HG02588 (cell line): Measurements from ENCODE around the gene PRICKLE1.
"Not testable (repeated sequence)": the region's sequence is repeated elsewhere in the genome, so short reads cannot be mapped to it uniquely, and the experiment has no call there.

Source experiments
- ATAC-seq: cut with Tn5 transposase; IDR thresholded peaks from one replicate; pipeline ENCODE4 v1.9.1; 2021; ENCODE audit warnings: mild to moderate bottlenecking, moderate library complexity; ENCODE audit not compliant: unreplicated experiment

The PRICKLE1 gene

DNA sequence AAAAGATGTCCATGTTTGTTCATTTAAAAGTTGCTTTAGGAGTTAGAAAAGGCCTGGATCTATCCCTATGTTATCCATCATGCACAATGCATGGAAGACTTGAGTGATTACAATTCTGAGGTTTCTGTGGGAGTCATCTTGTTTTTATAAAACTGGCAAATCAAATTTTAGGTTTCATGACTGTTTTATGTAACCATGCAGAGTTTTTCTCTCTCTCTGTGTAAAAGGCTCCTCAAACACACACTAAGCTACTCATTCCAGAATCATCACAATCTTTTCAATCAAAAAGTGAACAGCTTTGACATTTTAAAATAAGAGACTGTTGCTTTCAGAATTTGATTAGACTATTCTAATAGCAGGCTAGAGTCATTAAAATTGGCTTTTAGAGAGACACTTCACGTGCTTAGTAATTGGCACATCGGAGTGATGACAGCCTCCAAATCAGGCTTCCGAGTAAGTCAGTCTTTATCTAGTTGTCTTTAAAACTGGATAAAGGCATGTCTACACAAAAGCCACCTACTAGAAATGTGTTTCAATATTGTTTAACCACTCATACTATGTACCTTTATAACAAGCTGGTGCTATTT lies 31.9 kb downstream of the PRICKLE1 start:
- no peak for ATAC-seq

DNA sequence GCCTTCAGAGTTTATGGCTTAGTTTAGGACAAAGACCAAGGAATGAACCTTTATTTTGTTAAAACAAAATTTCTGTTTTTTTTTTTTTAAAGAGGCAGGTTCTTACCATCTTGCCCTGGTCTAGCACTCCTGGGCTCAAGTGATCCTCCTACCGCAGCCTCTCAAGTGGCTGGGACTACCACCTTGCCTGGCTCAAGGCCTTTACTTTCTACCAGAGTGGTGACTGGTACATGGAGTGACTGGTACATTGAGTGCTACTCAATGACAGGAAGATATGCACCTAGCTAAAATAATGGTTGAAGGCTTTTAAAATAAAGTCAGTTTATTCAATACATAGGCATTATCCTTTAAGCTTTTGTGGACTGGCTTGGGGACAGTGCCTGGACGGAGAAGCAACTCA lies 32.6 kb downstream of the PRICKLE1 start:
- ATAC-seq: no peak

DNA sequence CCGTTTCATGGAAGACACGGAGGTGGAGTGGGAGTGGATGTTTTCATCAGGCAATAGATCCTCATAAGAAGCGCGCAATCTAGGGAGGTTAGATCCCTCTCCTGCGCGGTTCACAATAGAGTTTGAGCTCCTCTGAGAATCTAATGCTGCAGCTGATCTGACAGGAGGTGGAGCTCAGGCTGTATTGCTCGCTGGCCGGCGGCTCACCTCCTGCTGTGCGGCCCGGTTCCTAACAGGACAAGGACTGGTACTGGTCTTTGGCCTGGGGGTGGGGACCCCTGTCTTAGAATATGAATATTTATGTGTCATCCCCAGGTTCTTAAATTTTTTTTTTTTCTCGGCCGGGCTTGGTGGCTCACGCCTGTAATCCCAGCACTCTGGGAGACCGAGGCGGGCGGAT lies 36.7 kb downstream of the PRICKLE1 start:
- ATAC-seq: no peak

DNA sequence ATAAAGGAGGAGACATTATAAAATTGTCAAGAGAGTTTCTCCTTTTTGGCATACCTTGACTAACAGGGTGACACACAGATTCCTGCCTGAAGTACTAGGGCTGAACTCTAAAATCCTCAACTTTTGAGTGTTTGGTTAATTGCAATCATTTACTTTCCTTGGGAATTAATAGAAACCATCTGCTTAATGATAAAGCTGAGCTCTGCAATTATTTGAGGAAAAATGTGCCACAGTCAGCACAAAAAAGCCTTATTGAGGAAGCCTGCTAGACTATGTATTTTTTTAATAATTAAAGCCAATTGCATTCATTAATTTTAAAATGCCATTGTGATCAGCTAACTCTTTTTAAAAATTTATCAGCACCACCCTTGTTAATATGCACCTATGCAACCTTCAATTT lies 38.7 kb downstream of the PRICKLE1 start:
- no peak for ATAC-seq

DNA sequence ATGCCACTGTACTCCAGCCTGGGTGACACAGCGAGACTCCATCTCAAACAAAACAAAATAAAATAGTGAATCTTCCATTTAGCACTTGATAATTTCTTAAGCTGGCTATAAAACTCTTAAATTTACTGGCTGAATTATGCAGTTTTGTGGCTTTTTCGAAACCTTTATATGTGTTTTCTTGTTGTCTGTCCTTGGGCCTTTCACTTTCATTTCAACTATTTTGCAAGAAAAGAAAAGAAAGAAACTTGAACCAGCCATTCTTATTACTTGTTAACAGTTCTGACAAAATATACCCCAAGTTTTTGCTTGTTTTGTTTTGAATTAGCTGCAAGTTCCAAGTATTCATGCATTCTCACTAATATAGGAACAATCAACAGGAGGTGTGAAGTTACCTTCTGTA lies 42.8 kb downstream of the PRICKLE1 start:
- ATAC-seq: no peak

DNA sequence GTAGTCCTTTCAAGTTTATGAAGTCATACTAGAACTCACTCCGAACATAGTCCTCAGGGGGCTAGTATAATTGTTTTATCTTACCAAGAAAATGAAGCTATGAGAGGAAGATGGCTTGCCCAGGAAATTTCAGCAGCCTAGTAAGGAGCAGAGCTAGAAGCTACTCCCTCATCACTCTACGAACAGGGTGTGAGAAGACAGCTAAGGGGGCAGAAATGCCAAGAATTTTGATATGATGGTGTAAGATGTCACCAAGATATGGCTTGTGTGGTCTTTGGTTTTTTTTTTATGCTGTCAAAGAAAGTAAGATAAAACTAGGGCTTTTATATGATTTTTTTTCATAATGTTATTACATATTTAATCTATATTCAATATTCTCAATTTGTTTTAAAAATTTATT lies 47.6 kb downstream of the PRICKLE1 start:
- ATAC-seq: no peak

DNA sequence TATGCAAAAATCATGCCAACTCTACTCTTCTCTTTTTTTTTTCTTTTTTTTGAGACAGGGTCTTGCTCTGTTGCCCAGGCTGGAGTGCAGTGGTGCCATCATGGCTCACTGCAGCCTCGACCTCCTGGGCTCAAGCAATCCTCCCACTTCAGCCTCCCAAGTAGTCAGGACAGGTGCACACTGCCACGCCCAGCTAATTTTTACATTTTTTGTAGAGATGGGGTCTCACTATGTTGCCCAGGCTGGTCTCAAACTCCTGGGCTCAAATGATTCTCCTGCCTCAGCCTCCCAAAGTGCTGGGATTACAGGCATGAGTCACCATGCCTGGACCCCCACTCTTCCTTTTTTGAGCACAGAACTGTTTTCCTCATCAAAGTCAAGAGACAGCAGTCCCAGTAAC lies 48.2 kb downstream of the PRICKLE1 start:
- ATAC-seq: not testable (repeated sequence)

DNA sequence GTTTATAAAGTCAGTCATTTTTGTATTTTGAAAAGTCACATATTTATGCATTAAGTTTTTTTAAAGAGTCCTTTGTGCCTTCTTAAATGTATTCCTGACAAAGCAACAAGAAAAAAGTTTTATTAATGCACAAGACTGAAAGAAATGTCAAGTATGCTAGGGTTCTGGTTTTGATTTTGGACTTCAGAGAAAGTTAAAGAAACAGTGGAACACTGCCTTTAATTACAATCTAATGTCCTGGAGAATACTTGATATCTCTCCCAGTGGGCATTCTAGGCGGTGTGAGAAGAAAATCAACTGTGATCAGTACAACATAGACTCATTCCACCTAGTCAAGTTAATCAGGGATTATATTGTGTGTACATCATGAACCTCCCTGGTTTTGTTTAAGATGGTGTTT lies 49.9 kb downstream of the PRICKLE1 start:
- ATAC-seq: no peak

DNA sequence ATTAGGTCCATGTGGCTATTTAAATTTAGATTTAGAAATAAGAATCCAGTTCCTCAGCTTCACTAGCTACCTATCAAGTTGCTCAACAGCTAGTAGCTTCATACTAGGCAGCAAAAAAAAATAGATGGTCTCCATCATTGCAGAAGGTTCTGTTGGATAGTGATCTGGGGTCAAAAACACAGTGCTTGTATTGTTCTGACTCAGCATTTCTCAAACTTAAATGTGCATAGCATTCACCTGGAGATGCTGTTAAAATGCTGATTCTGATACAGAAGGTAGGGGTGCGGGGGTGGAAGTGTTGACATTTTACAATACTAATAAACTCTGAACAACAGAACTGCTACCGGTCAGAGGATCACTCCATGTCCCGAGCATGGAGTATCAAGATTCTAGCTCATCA lies 51.3 kb downstream of the PRICKLE1 start:
- ATAC-seq: no peak

DNA sequence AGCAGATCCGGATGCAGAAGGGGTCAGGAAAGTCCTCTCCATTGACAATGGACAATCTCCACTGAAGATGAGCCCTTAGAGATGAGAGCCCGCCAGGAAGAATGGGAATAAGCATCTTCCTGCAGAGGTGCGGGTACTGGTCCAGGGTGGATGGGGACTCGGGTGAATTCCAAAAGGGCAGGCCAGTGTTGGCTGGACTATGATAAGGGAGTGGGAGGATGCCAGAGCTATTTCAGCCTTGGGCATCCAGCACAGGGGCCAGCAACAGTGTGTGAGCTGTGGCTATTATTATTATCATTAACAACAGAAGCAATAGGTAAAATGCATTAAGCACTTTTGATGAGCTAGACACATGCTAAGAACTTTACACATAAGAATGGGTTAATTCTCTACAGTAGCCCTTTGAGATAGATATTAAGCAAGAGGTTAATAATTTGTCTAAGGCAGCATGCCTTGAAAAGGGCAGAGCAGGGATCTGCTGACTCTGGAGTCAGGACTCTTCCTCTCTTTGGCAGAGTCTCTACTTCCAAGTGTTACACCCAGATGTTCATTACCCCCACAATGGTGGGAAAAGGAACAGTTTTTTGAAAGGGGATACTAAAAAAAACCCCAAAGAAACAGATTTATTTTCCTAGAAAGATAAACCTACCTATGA lies 55.2 kb downstream of the PRICKLE1 start:
- ATAC-seq: no peak

DNA sequence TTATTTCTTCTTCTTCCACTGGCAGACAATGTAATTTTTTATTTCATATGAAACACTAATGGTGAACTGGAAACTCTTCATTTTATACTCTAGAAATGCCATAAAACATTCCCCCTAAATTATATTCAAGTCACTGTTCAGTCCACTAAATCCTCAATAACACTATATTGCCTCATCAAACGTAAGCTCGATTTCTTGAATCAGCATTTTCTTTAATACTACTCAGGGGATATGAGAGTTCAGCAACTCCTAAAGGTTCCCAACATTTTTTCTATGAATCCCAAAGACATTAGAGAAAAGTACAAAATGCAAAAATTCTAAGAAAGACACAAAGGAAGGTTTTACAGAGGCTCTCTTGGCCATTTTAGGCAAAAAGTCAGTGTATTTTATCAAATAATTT lies 59.3 kb downstream of the PRICKLE1 start:
- no peak for ATAC-seq

DNA sequence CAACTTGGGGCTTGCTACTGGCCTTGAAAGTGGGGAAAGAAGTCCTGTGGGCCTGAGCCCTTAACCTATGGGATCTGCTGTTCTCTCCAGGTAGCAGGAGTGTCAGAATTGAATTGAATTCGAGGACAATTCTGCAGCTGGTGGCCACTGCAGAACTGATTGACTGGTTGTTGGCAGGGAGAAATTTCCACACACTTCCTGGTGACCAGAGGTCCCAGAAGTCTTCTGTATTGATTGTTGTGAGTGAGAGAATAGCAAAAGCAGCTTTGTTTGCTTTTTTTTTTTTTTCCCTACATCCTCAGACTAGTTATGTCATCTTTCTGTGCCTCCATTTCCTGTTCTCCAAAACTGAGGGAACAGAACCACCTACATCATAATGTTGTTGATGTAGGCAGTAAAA lies 64.1 kb downstream of the PRICKLE1 start:
- no peak for ATAC-seq

DNA sequence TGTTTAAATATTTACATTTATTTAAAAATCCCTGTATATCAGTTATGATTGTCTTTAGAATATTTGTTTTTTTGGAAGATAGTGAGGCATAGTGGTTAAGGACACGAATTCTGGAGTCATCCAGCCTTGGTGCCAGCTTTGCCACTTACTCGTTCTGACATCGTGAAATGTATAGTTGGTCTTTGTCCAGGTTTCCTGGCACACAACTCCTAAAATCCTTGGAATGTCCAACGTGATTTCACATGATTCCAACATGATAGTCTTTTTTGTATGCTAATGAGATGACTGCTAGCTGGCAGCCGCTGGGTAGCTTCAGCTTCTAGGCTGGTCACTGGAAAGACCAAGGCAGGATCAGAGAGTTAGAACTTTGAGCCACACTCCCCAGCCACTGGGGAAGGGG lies 64.8 kb downstream of the PRICKLE1 start:
- no peak for ATAC-seq

DNA sequence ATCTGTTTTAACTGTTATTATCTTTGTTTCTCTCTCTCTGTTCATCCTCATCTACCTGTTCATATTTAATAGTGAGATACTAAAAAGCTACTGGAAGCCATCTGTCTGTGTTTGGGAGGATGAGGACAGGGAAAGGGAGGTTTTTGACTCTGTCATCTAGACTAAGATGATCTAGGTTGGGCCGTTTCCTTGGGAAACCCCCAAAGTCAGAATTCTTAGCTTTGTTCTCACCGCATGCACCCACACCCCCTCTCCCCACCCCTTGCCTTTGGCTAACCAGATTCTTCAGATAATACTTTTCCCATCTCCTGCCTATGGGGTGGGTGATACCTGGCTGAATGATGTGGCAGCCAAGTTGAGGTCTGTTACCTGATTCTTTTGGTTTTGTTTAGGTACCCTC lies 73.0 kb downstream of the PRICKLE1 start:
- ATAC-seq: no peak

DNA sequence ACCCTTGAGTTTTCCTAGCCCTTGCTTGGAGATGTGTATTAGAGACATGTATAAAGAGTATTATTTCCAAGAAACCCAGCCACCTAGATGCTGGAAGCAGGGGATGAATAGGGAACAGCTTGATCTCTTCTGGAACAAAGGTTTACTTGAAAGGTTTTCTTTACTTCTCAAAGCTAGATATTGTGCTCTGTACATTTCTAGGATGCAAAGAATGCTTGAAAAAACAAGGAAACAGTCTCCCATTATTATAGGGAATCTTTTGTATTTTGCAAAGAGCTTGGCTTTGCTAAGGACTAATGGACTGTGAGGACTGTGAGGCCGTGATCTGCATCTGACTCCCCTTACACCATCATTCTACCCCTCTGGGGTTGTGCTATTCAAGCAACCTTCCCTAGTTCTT lies 77.9 kb downstream of the PRICKLE1 start:
- ATAC-seq: no peak

DNA sequence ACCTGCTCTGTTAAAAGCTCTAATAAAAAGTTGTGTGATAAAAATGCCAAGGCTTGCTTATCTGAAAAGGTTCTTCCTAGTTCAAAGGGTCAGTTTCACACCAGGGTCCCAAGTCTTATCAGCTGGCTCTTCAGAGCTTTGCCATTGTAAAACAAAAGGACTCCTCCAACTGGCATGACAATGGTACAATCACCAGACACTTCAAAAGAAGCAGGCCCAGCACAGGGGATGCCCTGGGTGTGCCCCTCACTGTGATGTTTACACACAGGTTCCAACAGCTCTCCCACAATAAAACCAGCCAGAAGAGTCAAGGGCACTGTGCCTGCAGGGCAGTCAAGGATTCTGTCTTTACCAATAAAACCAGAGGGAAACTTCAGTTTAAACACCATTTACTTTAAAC lies 78.7 kb downstream of the PRICKLE1 start:
- ATAC-seq: no peak

DNA sequence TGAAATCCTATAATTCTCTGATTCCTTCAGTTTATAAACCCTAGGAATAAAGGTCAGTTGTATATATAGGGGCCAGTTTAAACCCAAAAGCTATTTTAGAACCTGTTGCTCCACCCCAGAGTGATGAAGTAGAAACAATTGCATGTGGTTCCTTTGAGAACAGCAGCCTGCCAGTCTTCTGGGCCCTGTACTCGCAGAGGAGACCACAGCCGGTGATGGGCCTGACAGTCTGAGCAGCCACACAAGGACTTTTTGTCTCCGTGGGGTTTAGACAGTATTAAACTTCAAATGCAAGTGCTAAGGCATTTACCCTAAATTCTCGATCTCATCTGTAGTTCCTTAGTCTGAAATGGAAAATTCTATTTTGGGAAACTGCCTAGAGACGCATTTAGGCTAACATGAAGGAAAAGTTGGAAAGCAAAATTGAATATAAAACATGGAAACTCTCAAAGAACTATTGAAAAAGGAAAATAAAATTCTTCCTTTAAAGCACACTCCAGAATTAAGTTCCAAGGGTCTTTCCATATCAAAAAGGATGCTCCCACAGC lies 80.6 kb downstream of the PRICKLE1 start:
- no peak for ATAC-seq

DNA sequence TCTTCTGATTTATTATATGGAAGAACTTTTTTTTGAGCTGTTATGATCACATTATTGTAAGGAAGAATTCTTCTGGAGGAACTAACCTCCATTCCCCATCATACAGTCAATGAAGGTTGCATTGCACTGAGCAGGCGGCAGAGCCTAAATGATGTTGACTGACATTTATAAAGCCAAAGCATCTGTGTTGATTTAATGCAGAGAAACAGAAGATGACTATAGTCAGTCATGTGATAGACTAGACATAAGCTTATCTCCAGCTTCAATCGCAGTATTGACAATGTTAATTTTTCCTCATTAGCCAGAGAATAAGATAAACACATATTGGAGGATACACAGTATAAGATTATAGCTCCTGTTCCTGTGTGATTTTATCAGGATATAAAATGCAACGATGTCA lies 82.0 kb downstream of the PRICKLE1 start:
- no peak for ATAC-seq

DNA sequence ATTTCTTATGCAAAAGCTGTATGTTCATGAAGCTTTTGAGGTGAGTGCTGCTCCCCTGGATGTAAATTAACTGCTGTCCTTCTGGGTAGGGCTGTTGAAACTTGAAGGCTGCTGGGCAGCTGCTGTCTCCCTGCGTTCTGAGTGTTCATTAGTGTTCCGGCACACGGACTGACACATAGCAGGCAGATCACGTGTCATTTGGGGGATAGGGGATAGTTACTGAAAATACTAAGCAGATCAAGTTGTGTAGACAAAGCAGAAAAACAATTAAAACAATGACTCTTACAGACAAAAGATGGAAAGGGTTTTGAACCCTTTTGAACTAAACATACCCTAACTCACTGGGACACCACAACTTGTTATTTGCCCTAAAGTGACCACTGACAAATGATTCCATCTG lies 82.5 kb downstream of the PRICKLE1 start:
- ATAC-seq: no peak

DNA sequence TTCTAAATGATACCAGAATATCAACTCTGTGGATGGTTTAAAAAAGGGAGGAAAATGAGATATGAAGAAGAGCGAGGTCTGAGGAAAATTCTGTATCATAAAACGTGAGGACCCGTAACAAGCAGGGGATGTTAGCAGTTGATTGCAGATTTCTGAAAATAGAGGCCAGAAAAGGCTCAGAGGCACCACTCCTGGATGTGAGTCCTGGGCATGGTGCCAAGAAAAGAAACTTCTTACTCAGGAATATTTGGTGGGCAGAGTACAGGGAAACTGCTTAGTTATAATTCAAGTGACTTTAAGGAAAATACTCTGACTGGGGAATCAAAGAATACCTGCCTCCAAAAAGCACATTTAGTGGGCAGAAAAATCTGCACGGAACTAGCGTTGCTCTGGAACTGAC lies 85.5 kb downstream of the PRICKLE1 start:
- ATAC-seq: no peak

DNA sequence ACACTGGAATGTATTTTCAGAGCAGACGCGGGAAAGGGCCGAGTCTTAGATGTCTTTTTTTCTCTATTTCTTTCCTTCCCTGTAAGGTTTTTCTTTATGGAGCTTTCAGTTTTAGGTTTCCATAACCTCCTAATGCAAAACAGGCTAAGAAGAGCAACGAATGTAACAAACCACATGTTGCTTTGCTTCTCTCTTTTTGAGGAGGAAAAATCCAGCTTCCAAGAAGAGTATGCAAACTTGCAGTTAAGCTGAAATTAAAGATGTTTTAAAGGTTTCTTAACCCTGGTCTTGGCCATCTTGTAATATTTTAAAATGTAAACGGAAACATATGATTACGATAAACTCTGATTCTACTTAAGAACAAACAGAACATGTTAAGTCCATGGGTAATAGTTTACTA lies 86.9 kb downstream of the PRICKLE1 start:
- ATAC-seq: no peak

DNA sequence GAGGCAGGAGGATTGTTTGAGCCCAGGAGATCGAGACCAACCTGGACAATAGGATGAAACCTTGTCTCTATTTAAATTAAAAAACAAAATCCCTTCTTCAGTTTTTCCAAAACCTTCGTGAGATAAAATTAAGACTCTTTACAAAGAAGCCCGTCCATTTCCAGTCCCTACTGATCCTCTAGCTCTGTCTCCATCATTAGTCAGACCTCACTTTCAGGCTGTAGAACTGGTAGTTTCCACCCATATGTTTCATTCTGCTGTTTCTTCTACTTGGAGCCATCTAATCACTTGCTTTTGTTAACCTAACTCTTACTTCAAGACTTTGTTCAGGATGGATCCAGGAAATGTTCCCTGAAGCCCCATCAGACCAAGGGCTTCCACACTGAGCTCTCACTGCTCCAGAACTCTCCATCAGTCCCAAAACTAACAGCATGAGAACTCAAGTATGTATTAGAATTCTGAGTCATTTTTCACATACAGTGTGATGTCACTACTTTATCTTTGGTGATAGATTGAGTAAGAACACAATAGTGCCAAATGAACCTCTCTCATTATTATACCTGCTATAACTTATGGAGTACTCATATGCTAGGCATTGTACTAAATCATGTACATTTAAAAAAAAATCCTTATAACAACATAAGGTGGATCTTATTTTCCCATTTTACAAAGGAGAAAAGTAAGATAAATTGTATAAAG lies 90.8 kb downstream of the PRICKLE1 start:
- ATAC-seq: no peak
